Vagina (tissue), 2 donors: Measurements from ENCODE around the gene RCE1. TPM values are rescaled to one million over a fixed set of nuclear protein-coding genes. Genes with fewer than 3 reads are reported as not detected.

Source experiments
- DNase-seq, 2 donors: peaks; one replicate each; pipeline ENCODE4 v3.0.0-alpha.2; 2017; ENCODE audit errors: extremely low spot score in 2 of 2
- H3K27ac ChIP-seq: fragments of 200-600 bp; sonication (generic); one replicate; pipeline ENCODE4 v1.5.1; 2019
- H3K27me3 ChIP-seq: fragments of 200-600 bp; sonication (generic); one replicate; pipeline ENCODE4 v1.5.1; 2019
- H3K36me3 ChIP-seq, 2 donors: fragments of 200-600 bp; sonication (generic); one replicate each; pipeline ENCODE4 v1.5.1; 2017 to 2019
- H3K4me1 ChIP-seq: fragments of 200-600 bp; sonication (generic); one replicate; pipeline ENCODE4 v1.5.1; 2019
- H3K4me3 ChIP-seq, 2 donors: fragments of 200-600 bp; sonication (generic); 1 replicate in 1 of 2; 2 replicates in 1 of 2; pipeline ENCODE4 v1.5.1; 2016 to 2019
- H3K9me3 ChIP-seq: fragments of 200-600 bp; sonication (generic); one replicate; pipeline ENCODE4 v1.5.1; 2019
- CTCF ChIP-seq, 3 experiments: fragments of 450-650 bp in 2 of 3; fragments of 200-600 bp in 1 of 3; sonication (generic) in 1 of 3; IDR thresholded peaks; one replicate each; pipeline ENCODE4 v1.5.1; 2017 to 2019; ENCODE audit warnings: antibody characterized with exemption in 3 of 3, mild to moderate bottlenecking in 2 of 3, moderate library complexity in 2 of 3
- POLR2A ChIP-seq, 2 donors: fragments of 450-650 bp; IDR thresholded peaks; one replicate each; pipeline ENCODE4 v1.6.1; 2017; ENCODE audit warnings: antibody characterized with exemption in 2 of 2, mild to moderate bottlenecking in 2 of 2, moderate library complexity in 2 of 2
- POLR2AphosphoS5 ChIP-seq, 2 donors: sonication (generic); formaldehyde crosslinking; IDR thresholded peaks; one replicate each; pipeline ENCODE4 v1.9.0; 2017; ENCODE audit warnings: antibody characterized with exemption in 2 of 2, mild to moderate bottlenecking in 2 of 2, low read depth in 1 of 2; ENCODE audit not compliant: insufficient read depth in 1 of 2
- intact Hi-C: fragments of 100-400 bp; cut with DNase I; formaldehyde crosslinking; loops from one replicate; pipeline ENCODE4 v1.15.1; 2023
- total RNA-seq: library from RNA; depleted of rRNA; stranded (reverse); fragments of >200 nt; gene quantifications from one replicate; pipeline ENCODE4 v1.2.3, GENCODE V29; 2016

The RCE1 gene
- total RNA-seq, 1 donor from 2014 or later, result 23.6 TPM

GRCh38 chr11:66860449-66860831, 17.2 kb downstream of the RCE1 start:
- no peak overlapping the region for H3K27ac ChIP-seq
- no peak overlapping the region for H3K4me3 ChIP-seq
- TF ChIP-seq CTCF (IDR thresholded peaks at IDR 0.05), result no peak
- TF ChIP-seq POLR2A (IDR thresholded peaks at IDR 0.05), result no peak
- no peak for TF ChIP-seq POLR2AphosphoS5 (IDR thresholded peaks at IDR 0.05; ENCODE audit: insufficient read depth in 1 of 2, low read depth in 1 of 2)
- no peaks in the 10 kb centered on the region for H3K36me3 ChIP-seq
- no peaks in the 10 kb centered on the region for H3K27me3 ChIP-seq
- H3K9me3 ChIP-seq, result no peaks in the 10 kb centered on the region
- no peak for DNase-seq
- peaks cover 12% of the 10 kb centered on the region for H3K4me1 ChIP-seq
- intact Hi-C loops, result no loop called here

DNA sequence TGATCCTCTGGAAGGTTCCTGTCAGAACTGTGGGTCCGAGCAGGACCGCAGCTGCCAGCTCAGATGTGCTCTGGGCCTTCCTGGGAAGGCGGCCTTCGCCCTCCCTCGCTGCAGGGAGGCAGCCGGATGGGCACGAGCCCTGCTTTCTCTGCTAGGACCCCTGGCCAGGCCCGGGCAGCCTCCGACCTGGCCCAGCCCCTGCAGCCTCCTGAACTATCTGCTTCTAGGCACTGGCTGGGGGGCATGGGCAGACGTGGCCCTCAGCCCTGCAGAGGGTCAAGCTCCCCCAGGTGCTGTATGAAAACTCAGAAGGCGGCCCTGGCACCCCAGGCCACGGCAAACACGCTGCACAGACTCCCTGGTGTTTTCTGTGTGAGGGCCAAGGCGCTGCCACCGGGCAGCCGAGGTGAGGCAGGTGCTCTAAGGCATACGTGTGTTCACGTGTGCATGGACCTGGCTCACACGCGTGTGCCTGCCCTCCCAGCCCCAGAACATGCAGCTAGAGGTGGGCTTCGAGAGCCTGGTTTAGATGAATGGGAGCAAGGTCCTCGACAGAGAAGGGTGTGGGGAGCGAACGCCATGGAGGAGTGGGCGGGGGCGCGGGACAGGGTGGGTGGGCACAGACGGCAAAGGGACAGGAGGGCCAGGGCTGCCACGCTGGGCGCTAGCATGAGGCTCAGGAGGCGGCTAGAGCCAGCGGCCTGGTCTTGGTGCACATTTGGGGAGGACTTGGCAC, 18.0 kb downstream of the RCE1 start:
- no peaks in the 10 kb centered on the region for H3K36me3 ChIP-seq
- no peak for DNase-seq
- intact Hi-C loops, result no loop called here
- H3K9me3 ChIP-seq, result no peaks in the 10 kb centered on the region
- H3K27ac ChIP-seq, result no peak overlapping the region
- peaks cover 7% of the 10 kb centered on the region for H3K4me1 ChIP-seq
- no peak overlapping the region for H3K4me3 ChIP-seq
- TF ChIP-seq CTCF (IDR thresholded peaks at IDR 0.05) (no peak), POLR2AphosphoS5 (IDR thresholded peaks at IDR 0.05; ENCODE audit: insufficient read depth in 1 of 2, low read depth in 1 of 2) (no peak), POLR2A (IDR thresholded peaks at IDR 0.05) (no peak)
- H3K27me3 ChIP-seq, result no peaks in the 10 kb centered on the region

- H3K27me3 ChIP-seq, result no peaks in the 10 kb centered on the region
- H3K9me3 ChIP-seq, result no peaks in the 10 kb centered on the region
- intact Hi-C loops, result no loop called here
- no peak for DNase-seq
- no peak for TF ChIP-seq POLR2AphosphoS5 (IDR thresholded peaks at IDR 0.05; ENCODE audit: insufficient read depth in 1 of 2, low read depth in 1 of 2)
- TF ChIP-seq POLR2A (IDR thresholded peaks at IDR 0.05), result no peak
- TF ChIP-seq CTCF (IDR thresholded peaks at IDR 0.05), result no peak
- no peaks in the 10 kb centered on the region for H3K36me3 ChIP-seq
- peaks cover 7% of the 10 kb centered on the region for H3K4me1 ChIP-seq
- no peak overlapping the region for H3K27ac ChIP-seq
- H3K4me3 ChIP-seq, result no peak overlapping the region
Measured at GRCh38 chr11:66861774-66862558, 18.7 kb downstream of the RCE1 start.

GRCh38 chr11:66862559-66863037, 19.4 kb downstream of the RCE1 start:
- intact Hi-C loops, result no loop called here
- H3K4me1 ChIP-seq, result peaks cover 3% of the 10 kb centered on the region
- no peak overlapping the region for H3K4me3 ChIP-seq
- H3K27ac ChIP-seq, result no peak overlapping the region
- DNase-seq, result no peak
- no peaks in the 10 kb centered on the region for H3K9me3 ChIP-seq
- H3K36me3 ChIP-seq, result no peaks in the 10 kb centered on the region
- TF ChIP-seq POLR2A (IDR thresholded peaks at IDR 0.05) (no peak), CTCF (IDR thresholded peaks at IDR 0.05) (no peak), POLR2AphosphoS5 (IDR thresholded peaks at IDR 0.05; ENCODE audit: insufficient read depth in 1 of 2, low read depth in 1 of 2) (no peak)
- H3K27me3 ChIP-seq, result no peaks in the 10 kb centered on the region
